ENCODE measurements around the gene CTAGE1. TPM values are rescaled to one million over a fixed set of nuclear protein-coding genes. Genes with fewer than 3 reads are reported as not detected.

CTAGE1 gene
- total and polyA plus RNA-seq, 3 experiments from 2014 or later = not detected

DNA sequence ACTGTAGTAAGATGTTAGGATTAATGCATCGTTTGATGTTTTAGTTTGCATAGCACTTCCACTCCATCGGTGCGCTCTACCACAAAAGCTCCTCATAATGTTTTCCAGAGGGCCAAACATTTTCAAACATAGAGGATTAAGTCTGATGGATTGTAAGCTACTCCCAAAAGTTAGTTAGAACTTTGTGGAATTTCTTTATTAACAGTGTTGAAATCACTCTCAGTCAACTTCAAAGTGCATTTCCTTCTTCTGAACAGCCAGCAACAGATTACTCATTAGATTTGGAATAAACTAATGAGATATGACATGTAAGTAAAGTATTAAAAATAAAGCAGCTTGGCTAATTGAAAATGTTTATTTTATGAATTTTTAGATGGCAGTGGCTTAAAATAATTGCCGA, 30.1 kb upstream of the CTAGE1 start:
- no peaks in the 10 kb centered on the region for H3K27me3 ChIP-seq (ENCODE audit: insufficient read depth, low read length, poor library complexity, severe bottlenecking)
- H3K36me3 ChIP-seq (ENCODE audit: insufficient read depth, low read length) = no peaks in the 10 kb centered on the region
- H3K27ac ChIP-seq (ENCODE audit: low read depth, low read length) = no peak overlapping the region
- Mint-ChIP-seq H3K4me1 (peaks cover 6 to 8% (median 7%) of the 10 kb centered on the region in 3 donors), H3K27me3 (peaks cover 2 to 13% of the 10 kb centered on the region in 2 donors), H3K9me3 (peaks cover 6 to 36% (median 15%) of the 10 kb centered on the region in 5 donors), H3K36me3 (peaks cover 0 to 25% (median 0%) of the 10 kb centered on the region in 3 donors), H3K27ac (no peak overlapping the region), H3K4me3 (no peak overlapping the region)
- H3K4me3 ChIP-seq (ENCODE audit: low read length) = no peak overlapping the region
- ChIA-PET CTCF (no interaction called here), POLR2A (no interaction called here)
- DNase-seq = no peak
- no peaks in the 10 kb centered on the region for H3K4me1 ChIP-seq (ENCODE audit: insufficient read depth, low read length)
- no peaks in the 10 kb centered on the region for H3K9me3 ChIP-seq (ENCODE audit: low read length)

DNA sequence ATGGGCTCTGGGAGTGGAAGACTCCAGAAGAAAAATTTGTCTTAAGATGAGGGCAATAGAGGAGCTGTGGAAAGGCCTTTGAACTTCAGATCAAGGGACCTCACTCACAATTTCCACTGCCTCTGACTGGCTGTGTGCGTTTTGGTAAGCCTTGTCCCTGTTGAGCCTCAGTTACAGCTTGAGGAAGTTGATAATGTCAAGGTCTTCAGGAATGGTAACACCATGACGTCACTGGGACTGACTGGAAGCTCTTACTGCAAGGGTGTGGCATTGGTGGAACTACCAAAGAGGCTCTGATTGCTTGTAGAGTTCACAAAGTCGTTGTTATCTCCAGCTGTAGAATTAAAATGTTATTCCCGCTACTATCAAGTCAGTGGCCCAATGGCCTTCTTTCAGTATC, 29.2 kb upstream of the CTAGE1 start:
- H3K9me3 ChIP-seq (ENCODE audit: low read length) = no peaks in the 10 kb centered on the region
- no peak overlapping the region for H3K4me3 Mint-ChIP-seq
- H3K27ac Mint-ChIP-seq = no peak overlapping the region
- no peak for DNase-seq
- peaks cover 2 to 13% of the 10 kb centered on the region in 2 donors for H3K27me3 Mint-ChIP-seq
- no peaks in the 10 kb centered on the region for H3K36me3 ChIP-seq (ENCODE audit: insufficient read depth, low read length)
- no peaks in the 10 kb centered on the region for H3K4me1 Mint-ChIP-seq
- H3K36me3 Mint-ChIP-seq = peaks cover 0 to 25% (median 0%) of the 10 kb centered on the region in 3 donors
- CTCF ChIA-PET = no interaction called here
- no peaks in the 10 kb centered on the region for H3K4me1 ChIP-seq (ENCODE audit: insufficient read depth, low read length)
- no peak overlapping the region for H3K4me3 ChIP-seq (ENCODE audit: low read length)
- no peaks in the 10 kb centered on the region for H3K27me3 ChIP-seq (ENCODE audit: insufficient read depth, low read length, poor library complexity, severe bottlenecking)
- POLR2A ChIA-PET = no interaction called here
- H3K9me3 Mint-ChIP-seq = peaks cover 6 to 36% (median 15%) of the 10 kb centered on the region in 5 donors
- no peak overlapping the region for H3K27ac ChIP-seq (ENCODE audit: low read depth, low read length)

GRCh38 chr18:22446325-22446724, 28.6 kb upstream of the CTAGE1 start:
- DNase-seq = no peak
- Histone ChIP-seq H3K27ac (ENCODE audit: low read depth, low read length) (no peak overlapping the region), H3K9me3 (ENCODE audit: low read length) (no peaks in the 10 kb centered on the region), H3K27me3 (ENCODE audit: insufficient read depth, low read length, poor library complexity, severe bottlenecking) (no peaks in the 10 kb centered on the region), H3K36me3 (ENCODE audit: insufficient read depth, low read length) (no peaks in the 10 kb centered on the region), H3K4me1 (ENCODE audit: insufficient read depth, low read length) (no peaks in the 10 kb centered on the region), H3K4me3 (ENCODE audit: low read length) (no peak overlapping the region)
- Mint-ChIP-seq H3K4me1 (no peaks in the 10 kb centered on the region), H3K27me3 (peaks cover 2 to 13% of the 10 kb centered on the region in 2 donors), H3K9me3 (peaks cover 6 to 36% (median 15%) of the 10 kb centered on the region in 5 donors), H3K4me3 (no peak overlapping the region), H3K27ac (no peak overlapping the region), H3K36me3 (peaks cover 0 to 25% (median 0%) of the 10 kb centered on the region in 3 donors)
- POLR2A ChIA-PET = no interaction called here
- CTCF ChIA-PET = no interaction called here

DNA sequence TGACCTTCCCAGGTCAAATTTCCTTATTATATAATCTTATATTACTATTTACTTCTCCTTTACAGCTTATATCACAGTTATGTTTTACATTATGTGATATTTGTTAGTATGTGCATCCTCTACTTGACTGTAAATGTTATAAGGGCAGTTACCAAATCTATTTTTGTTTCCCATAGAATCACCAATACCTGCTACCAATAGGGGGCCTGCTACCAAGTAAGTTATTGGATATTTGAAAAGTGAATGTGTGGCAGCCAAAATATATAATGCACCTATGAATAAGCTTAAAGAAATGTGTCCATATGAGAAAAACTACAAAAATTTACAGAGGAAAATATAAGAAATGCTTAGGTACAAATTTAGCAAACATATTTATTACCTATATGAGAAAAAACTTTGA, 23.9 kb upstream of the CTAGE1 start:
- peaks cover 3 to 4% of the 10 kb centered on the region in 2 donors for H3K27me3 Mint-ChIP-seq
- Histone ChIP-seq H3K4me3 (ENCODE audit: low read length) (no peak overlapping the region), H3K27me3 (ENCODE audit: insufficient read depth, low read length, poor library complexity, severe bottlenecking) (no peaks in the 10 kb centered on the region), H3K4me1 (ENCODE audit: insufficient read depth, low read length) (no peaks in the 10 kb centered on the region), H3K27ac (ENCODE audit: low read depth, low read length) (no peak overlapping the region), H3K9me3 (ENCODE audit: low read length) (no peaks in the 10 kb centered on the region), H3K36me3 (ENCODE audit: insufficient read depth, low read length) (no peaks in the 10 kb centered on the region)
- H3K4me1 Mint-ChIP-seq = no peaks in the 10 kb centered on the region
- H3K36me3 Mint-ChIP-seq = peaks cover 0 to 4% (median 0%) of the 10 kb centered on the region in 3 donors
- no peak for DNase-seq
- ChIA-PET POLR2A (no interaction called here), CTCF (interaction anchor here (1.2 kb wide), 1 partner anchor 11 kb away, joined by 3 read pairs; no protein-coding TSS in a partner anchor)
- H3K27ac Mint-ChIP-seq = no peak overlapping the region
- no peaks in the 10 kb centered on the region for H3K9me3 Mint-ChIP-seq
- H3K4me3 Mint-ChIP-seq = no peak overlapping the region

DNA sequence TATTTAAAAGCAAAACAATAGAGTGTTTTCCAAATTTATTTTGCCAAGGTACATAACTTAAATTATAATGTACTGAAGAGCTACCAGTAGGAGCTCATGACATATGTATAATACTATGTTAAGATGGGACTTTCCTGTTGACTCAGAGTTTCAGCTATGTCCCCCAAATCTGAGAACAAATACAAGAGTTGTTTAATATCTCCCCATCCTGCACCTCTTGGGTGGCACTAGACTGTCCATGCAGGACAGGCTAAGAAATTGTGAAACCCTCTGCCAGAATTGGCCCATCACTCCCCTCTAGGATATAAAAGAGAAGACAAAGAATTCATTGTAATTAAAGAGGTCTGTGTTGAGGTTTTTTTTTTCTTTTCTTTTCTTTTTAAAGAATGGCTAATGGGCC, 21.7 kb upstream of the CTAGE1 start:
- H3K27ac Mint-ChIP-seq = no peak overlapping the region
- Histone ChIP-seq H3K36me3 (ENCODE audit: insufficient read depth, low read length) (no peaks in the 10 kb centered on the region), H3K4me3 (ENCODE audit: low read length) (no peak overlapping the region), H3K9me3 (ENCODE audit: low read length) (no peaks in the 10 kb centered on the region), H3K27me3 (ENCODE audit: insufficient read depth, low read length, poor library complexity, severe bottlenecking) (no peaks in the 10 kb centered on the region), H3K4me1 (ENCODE audit: insufficient read depth, low read length) (no peaks in the 10 kb centered on the region), H3K27ac (ENCODE audit: low read depth, low read length) (no peak overlapping the region)
- no peaks in the 10 kb centered on the region for H3K9me3 Mint-ChIP-seq
- H3K36me3 Mint-ChIP-seq = no peaks in the 10 kb centered on the region
- H3K4me1 Mint-ChIP-seq = no peaks in the 10 kb centered on the region
- ChIA-PET POLR2A (no interaction called here), CTCF (no interaction called here)
- no peak for DNase-seq
- peaks cover 0 to 5% of the 10 kb centered on the region in 2 donors for H3K27me3 Mint-ChIP-seq
- H3K4me3 Mint-ChIP-seq = no peak overlapping the region

- no peaks in the 10 kb centered on the region for H3K27me3 ChIP-seq (ENCODE audit: insufficient read depth, low read length, poor library complexity, severe bottlenecking)
- H3K4me1 ChIP-seq (ENCODE audit: insufficient read depth, low read length) = no peaks in the 10 kb centered on the region
- no peaks in the 10 kb centered on the region for H3K9me3 ChIP-seq (ENCODE audit: low read length)
- H3K4me3 ChIP-seq (ENCODE audit: low read length) = no peak overlapping the region
- H3K4me3 Mint-ChIP-seq = no peak overlapping the region
- ChIA-PET CTCF (no interaction called here), POLR2A (no interaction called here)
- no peak overlapping the region for H3K27ac ChIP-seq (ENCODE audit: low read depth, low read length)
- H3K27ac Mint-ChIP-seq = no peak overlapping the region
- no peaks in the 10 kb centered on the region for H3K36me3 Mint-ChIP-seq
- no peaks in the 10 kb centered on the region for H3K36me3 ChIP-seq (ENCODE audit: insufficient read depth, low read length)
- no peak for DNase-seq
- H3K9me3 Mint-ChIP-seq = no peaks in the 10 kb centered on the region
- peaks cover 0 to under 1% (median 0%) of the 10 kb centered on the region in 3 donors for H3K4me1 Mint-ChIP-seq
- H3K27me3 Mint-ChIP-seq = peaks cover 0 to 5% of the 10 kb centered on the region in 2 donors
These were observed 18.4 kb upstream of the CTAGE1 start for GRCh38 chr18:22436136-22436535.

GRCh38 chr18:22434973-22435608, 17.4 kb upstream of the CTAGE1 start:
- Mint-ChIP-seq H3K9me3 (no peaks in the 10 kb centered on the region), H3K4me3 (no peak overlapping the region), H3K36me3 (no peaks in the 10 kb centered on the region), H3K27me3 (peaks cover 0 to 2% of the 10 kb centered on the region in 2 donors), H3K4me1 (peaks cover 0 to 7% (median 0%) of the 10 kb centered on the region in 3 donors), H3K27ac (no peak overlapping the region)
- Histone ChIP-seq H3K4me3 (ENCODE audit: low read length) (no peak overlapping the region), H3K9me3 (ENCODE audit: low read length) (no peaks in the 10 kb centered on the region), H3K4me1 (ENCODE audit: insufficient read depth, low read length) (no peaks in the 10 kb centered on the region), H3K36me3 (ENCODE audit: insufficient read depth, low read length) (no peaks in the 10 kb centered on the region), H3K27ac (ENCODE audit: low read depth, low read length) (no peak overlapping the region), H3K27me3 (ENCODE audit: insufficient read depth, low read length, poor library complexity, severe bottlenecking) (no peaks in the 10 kb centered on the region)
- CTCF ChIA-PET = no interaction called here
- DNase-seq = no peak
- POLR2A ChIA-PET = no interaction called here

- ChIA-PET POLR2A (no interaction called here), CTCF (no interaction called here)
- Mint-ChIP-seq H3K27me3 (peaks cover 0 to 2% of the 10 kb centered on the region in 2 donors), H3K27ac (no peak overlapping the region), H3K4me1 (peaks cover 6 to 14% (median 7%) of the 10 kb centered on the region in 3 donors), H3K9me3 (no peaks in the 10 kb centered on the region), H3K36me3 (no peaks in the 10 kb centered on the region), H3K4me3 (no peak overlapping the region)
- no peaks in the 10 kb centered on the region for H3K36me3 ChIP-seq (ENCODE audit: insufficient read depth, low read length)
- no peaks in the 10 kb centered on the region for H3K27me3 ChIP-seq (ENCODE audit: insufficient read depth, low read length, poor library complexity, severe bottlenecking)
- peaks cover 3% of the 10 kb centered on the region for H3K4me1 ChIP-seq (ENCODE audit: insufficient read depth, low read length)
- H3K9me3 ChIP-seq (ENCODE audit: low read length) = no peaks in the 10 kb centered on the region
- no peak overlapping the region for H3K4me3 ChIP-seq (ENCODE audit: low read length)
- H3K27ac ChIP-seq (ENCODE audit: low read depth, low read length) = no peak overlapping the region
- no peak for DNase-seq
These were observed 16.2 kb upstream of the CTAGE1 start for GRCh38 chr18:22433956-22434355.

Measured in CD8-positive, alpha-beta memory T cell (primary cell).